ENCODE data around the gene FAM227B. TPM values are rescaled to one million over a fixed set of nuclear protein-coding genes. Genes with fewer than 3 reads are reported as not detected.
"Not testable (repeated sequence)": the region's sequence is repeated elsewhere in the genome, so short reads cannot be mapped to it uniquely, and the experiment has no call there.

Gene FAM227B
- total and polyA plus RNA-seq, 2 experiments from 2014 or later: 10.4 to 23.6 TPM

DNA sequence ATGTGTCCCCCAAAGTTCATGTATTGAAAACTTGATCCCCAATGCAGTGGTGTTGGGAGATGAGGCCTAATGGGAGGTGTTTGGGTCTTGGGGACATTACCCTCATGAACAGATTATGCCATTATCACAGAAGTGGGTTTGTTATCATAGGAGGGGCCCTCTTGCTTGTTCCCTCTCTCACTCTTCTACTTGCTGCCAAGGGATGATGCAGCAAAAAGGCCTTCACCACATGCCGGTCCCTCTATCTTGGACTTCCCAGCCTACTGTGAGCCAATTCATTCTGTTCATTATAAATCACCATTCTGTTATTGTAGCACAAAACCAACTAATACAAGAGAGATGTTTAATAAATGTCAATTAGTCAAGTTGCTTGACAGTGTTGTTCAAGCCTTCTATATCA is 47.2 kb downstream of the FAM227B start:
- Histone ChIP-seq H3K36me3 (no peaks in the 10 kb centered on the region), H3K4me1 (ENCODE audit: low read depth) (no peaks in the 10 kb centered on the region), H3K4me3 (no peak overlapping the region), H3K9me3 (ENCODE audit: low read depth) (no peaks in the 10 kb centered on the region), H3K27me3 (no peaks in the 10 kb centered on the region), H3K27ac (no peak overlapping the region)
- DNase-seq (ENCODE audit: low read depth in 1 of 2, low spot score in 1 of 2): no peak
- TF ChIP-seq, protein P1, sequence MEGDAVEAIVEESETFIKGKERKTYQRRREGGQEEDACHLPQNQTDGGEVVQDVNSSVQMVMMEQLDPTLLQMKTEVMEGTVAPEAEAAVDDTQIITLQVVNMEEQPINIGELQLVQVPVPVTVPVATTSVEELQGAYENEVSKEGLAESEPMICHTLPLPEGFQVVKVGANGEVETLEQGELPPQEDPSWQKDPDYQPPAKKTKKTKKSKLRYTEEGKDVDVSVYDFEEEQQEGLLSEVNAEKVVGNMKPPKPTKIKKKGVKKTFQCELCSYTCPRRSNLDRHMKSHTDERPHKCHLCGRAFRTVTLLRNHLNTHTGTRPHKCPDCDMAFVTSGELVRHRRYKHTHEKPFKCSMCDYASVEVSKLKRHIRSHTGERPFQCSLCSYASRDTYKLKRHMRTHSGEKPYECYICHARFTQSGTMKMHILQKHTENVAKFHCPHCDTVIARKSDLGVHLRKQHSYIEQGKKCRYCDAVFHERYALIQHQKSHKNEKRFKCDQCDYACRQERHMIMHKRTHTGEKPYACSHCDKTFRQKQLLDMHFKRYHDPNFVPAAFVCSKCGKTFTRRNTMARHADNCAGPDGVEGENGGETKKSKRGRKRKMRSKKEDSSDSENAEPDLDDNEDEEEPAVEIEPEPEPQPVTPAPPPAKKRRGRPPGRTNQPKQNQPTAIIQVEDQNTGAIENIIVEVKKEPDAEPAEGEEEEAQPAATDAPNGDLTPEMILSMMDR (IDR thresholded peaks at IDR 0.05; ENCODE audit: low read depth, low read length): no peak

DNA sequence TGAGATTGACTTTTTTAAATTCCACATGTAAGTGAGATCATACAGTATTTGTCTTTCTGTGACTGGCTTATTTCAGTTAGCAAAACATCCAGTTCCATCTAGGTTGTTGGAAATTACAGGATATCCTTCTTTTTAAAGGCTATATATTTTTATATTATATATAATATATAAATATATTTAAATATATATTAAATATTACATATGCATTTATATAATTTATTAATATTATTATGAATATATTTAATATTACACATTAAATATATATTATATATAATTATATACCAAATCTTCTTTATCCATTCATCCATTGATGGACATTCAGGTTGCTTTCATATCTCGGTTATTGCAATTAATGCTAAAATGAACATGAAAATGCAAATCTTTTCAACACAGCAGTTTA is 49.9 kb downstream of the FAM227B start:
- TF ChIP-seq, protein P1 (IDR thresholded peaks at IDR 0.05; ENCODE audit: low read depth, low read length): no peak
- DNase-seq (ENCODE audit: low read depth in 1 of 2, low spot score in 1 of 2): no peak

DNA sequence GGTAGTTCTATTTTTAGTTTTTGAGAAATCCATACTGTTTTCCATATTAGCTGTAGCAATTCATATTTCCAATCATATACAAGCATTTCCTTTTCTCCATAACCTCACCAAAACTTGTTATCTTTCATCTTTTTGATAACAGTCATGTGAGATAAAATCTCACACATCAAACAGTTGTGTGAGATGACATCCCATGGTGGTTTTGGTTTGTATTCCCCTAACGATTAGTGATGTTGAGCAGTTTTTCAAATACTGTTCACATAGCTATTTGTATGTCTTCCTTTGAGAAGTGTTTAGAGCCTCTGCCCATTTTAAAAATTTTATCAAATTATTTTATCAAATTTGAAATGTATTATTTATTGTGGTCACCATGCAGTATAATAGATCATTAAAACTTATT is 50.4 kb downstream of the FAM227B start:
- Histone ChIP-seq H3K9me3 (ENCODE audit: low read depth) (no peaks in the 10 kb centered on the region), H3K4me3 (no peak overlapping the region), H3K36me3 (no peaks in the 10 kb centered on the region), H3K27ac (no peak overlapping the region), H3K27me3 (no peaks in the 10 kb centered on the region), H3K4me1 (ENCODE audit: low read depth) (no peaks in the 10 kb centered on the region)
- TF ChIP-seq, protein P1 (IDR thresholded peaks at IDR 0.05; ENCODE audit: low read depth, low read length): no peak
- DNase-seq (ENCODE audit: low read depth in 1 of 2, low spot score in 1 of 2): no peak

More for the DNA sequence above, 49.9 kb downstream of the FAM227B start:
- no peaks in the 10 kb centered on the region for H3K9me3 ChIP-seq (ENCODE audit: low read depth)
- no peak overlapping the region for H3K27ac ChIP-seq
- H3K27me3 ChIP-seq: no peaks in the 10 kb centered on the region
- no peak overlapping the region for H3K4me3 ChIP-seq
- no peaks in the 10 kb centered on the region for H3K36me3 ChIP-seq
- no peaks in the 10 kb centered on the region for H3K4me1 ChIP-seq (ENCODE audit: low read depth)

DNA sequence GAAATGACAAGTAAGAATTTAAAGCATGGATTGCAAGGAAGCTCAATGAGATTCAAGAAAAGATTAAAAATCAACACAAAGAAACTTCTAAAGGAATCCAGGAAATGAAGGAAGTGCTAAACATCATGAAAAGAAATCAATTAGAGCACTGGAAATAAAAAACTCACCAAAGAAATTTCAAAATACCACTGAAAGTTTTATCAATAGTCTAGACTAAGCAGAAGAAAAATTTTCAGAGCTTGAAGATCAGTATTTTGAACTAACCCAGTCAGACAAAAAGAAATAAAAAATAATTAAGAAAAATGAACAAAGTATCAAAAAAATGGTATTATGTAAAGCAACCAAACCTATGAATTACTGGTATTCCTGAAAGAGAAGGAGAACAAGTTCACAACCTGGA is 60.6 kb downstream of the FAM227B start:
- Histone ChIP-seq H3K9me3 (ENCODE audit: low read depth) (no peaks in the 10 kb centered on the region), H3K36me3 (no peaks in the 10 kb centered on the region), H3K27me3 (no peaks in the 10 kb centered on the region), H3K4me1 (ENCODE audit: low read depth) (no peaks in the 10 kb centered on the region), H3K4me3 (no peak overlapping the region), H3K27ac (no peak overlapping the region)
- DNase-seq (ENCODE audit: low read depth in 1 of 2, low spot score in 1 of 2): no peak
- TF ChIP-seq, protein P1 (IDR thresholded peaks at IDR 0.05; ENCODE audit: low read depth, low read length): no peak

DNA sequence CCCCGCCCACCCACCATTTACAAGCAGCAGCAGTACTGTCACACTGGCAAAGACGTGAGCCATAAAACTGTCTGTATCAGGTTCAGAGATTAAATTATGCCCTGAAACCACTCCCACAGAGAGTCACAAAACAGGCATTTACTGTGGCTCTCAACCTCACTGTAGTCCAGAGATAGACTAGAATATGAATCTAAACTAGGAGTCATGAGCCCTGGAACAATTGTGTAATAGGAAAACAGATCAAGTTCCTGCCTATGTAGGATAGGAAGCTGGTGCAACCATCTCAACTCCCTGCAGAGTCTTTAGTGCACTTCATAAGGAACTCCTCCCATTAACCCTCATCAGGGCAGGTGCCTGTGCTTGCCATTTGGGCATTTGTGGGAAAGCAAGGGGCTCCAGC is 61.7 kb downstream of the FAM227B start:
- peak in 1 of 2 donors; percentile 54 for DNase-seq (ENCODE audit: low read depth in 1 of 2, low spot score in 1 of 2)
- TF ChIP-seq, protein P1 (IDR thresholded peaks at IDR 0.05; ENCODE audit: low read depth, low read length): no peak

DNA sequence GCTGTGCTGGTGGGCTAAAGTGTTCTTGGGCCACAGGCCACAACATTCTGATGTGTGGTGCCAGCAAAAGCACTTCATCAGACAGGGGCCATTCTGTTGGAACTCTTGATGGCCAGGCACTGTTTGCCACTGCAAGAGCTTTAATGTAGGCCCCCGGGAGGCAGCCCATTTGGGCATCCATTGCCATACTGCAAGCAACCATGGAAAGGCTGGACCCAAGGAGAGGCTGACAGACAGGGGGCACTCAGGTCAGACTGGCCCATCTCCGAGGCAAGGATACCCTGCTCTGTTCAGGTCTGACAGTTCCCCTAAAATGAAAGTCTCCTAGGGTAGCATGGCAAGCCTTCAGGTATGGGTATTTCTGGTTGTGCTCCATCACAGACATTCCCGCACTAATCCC is 64.2 kb downstream of the FAM227B start:
- Histone ChIP-seq H3K27me3 (no peaks in the 10 kb centered on the region), H3K36me3 (no peaks in the 10 kb centered on the region), H3K4me3 (no peak overlapping the region), H3K27ac (no peak overlapping the region), H3K4me1 (ENCODE audit: low read depth) (no peaks in the 10 kb centered on the region), H3K9me3 (ENCODE audit: low read depth) (no peaks in the 10 kb centered on the region)
- DNase-seq (ENCODE audit: low read depth in 1 of 2, low spot score in 1 of 2): no peak
- TF ChIP-seq, protein P1 (IDR thresholded peaks at IDR 0.05; ENCODE audit: low read depth, low read length): no peak

More for the DNA sequence above, 61.7 kb downstream of the FAM227B start:
- Histone ChIP-seq H3K27ac (no peak overlapping the region), H3K27me3 (no peaks in the 10 kb centered on the region), H3K36me3 (no peaks in the 10 kb centered on the region), H3K4me1 (ENCODE audit: low read depth) (no peaks in the 10 kb centered on the region), H3K9me3 (ENCODE audit: low read depth) (no peaks in the 10 kb centered on the region), H3K4me3 (no peak overlapping the region)

DNA sequence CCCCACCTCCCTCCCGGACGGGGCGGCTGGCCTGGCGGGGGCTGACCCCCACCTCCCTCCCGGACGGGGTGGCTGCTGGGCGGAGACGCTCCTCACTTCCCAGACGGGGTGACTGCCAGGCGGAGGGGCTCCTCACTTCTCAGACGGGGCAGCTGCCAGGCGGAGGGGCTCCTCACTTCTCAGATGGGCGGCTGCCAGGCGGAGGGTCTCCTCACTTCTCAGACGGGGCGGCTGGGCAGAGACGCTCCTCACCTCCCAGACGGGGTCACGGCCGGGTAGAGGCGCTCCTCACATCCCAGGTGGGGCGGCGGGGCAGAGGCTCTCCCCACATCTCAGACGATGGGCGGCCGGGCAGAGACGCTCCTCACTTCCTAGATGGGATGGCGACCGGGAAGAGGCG is 70.3 kb downstream of the FAM227B start:
- not testable (repeated sequence) for H3K9me3 ChIP-seq (ENCODE audit: low read depth); H3K27ac ChIP-seq; H3K36me3 ChIP-seq; H3K27me3 ChIP-seq; DNase-seq (ENCODE audit: low read depth in 1 of 2, low spot score in 1 of 2); H3K4me3 ChIP-seq; H3K4me1 ChIP-seq (ENCODE audit: low read depth)
